ENCODE measurements around the gene EMILIN2.

DNA sequence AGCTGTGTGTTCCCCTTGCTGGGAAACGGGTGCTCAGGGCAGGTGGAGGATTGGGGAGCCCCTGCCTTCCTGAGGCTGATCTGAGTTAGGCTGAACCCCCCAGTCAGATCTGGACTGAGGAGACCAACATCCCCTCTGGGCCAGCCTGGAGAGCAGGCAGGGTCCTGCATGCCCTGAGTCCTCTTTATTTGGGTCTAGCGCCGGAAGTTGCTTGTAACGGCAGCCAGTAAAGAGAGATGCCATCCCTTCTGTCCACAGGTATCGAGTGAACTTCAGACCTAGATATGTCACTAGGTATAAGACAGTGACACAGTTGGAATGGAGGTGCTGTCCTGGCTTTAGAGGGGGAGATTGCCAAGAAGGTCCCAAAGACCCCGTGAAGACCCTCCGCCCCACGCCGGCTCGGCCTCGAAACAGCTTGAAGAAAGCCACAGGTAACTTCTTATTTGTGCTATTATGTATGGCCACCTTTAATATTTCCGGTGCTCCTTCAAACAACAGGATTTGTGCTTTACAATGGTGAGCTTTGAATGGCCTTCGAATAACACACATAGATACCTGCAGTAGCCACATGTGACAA is 38.0 kb downstream of the EMILIN2 start:
- TF ChIP-seq, protein P1, sequence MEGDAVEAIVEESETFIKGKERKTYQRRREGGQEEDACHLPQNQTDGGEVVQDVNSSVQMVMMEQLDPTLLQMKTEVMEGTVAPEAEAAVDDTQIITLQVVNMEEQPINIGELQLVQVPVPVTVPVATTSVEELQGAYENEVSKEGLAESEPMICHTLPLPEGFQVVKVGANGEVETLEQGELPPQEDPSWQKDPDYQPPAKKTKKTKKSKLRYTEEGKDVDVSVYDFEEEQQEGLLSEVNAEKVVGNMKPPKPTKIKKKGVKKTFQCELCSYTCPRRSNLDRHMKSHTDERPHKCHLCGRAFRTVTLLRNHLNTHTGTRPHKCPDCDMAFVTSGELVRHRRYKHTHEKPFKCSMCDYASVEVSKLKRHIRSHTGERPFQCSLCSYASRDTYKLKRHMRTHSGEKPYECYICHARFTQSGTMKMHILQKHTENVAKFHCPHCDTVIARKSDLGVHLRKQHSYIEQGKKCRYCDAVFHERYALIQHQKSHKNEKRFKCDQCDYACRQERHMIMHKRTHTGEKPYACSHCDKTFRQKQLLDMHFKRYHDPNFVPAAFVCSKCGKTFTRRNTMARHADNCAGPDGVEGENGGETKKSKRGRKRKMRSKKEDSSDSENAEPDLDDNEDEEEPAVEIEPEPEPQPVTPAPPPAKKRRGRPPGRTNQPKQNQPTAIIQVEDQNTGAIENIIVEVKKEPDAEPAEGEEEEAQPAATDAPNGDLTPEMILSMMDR (IDR thresholded peaks at IDR 0.05; ENCODE audit: low read depth, low read length, missing input control): no peak
- TF ChIP-seq RAD21 (IDR thresholded peaks at IDR 0.05) (no peak), HNF4G (IDR thresholded peaks at IDR 0.05) (no peak), FOXA2 (IDR thresholded peaks at IDR 0.05) (no peak)
